Body of pancreas (tissue), 4 donors: Measurements from ENCODE around the gene ABCG2. TPM values are rescaled to one million over a fixed set of nuclear protein-coding genes. Genes with fewer than 3 reads are reported as not detected.

Experiments used
- ATAC-seq: fragments of 150-250 bp; one replicate; pipeline ENCODE4 v1.9.1; 2016
- DNase-seq, 4 donors: peaks; one replicate each; pipeline ENCODE4 v3.0.0-alpha.2; 2019
- H3K27ac ChIP-seq, 4 donors: fragments of 200-600 bp; sonication (generic); 1 replicate in 3 of 4; 2 replicates in 1 of 4; pipeline versions ENCODE4 v1.5.1 to v1.6.1; 2016 to 2019; ENCODE audit warnings: mild to moderate bottlenecking in 1 of 4, mixed read lengths in 1 of 4, moderate library complexity in 1 of 4
- H3K27me3 ChIP-seq, 2 donors: fragments of 200-600 bp; sonication (generic); one replicate each; pipeline ENCODE4 v1.6.0; 2016; ENCODE audit warnings: mild to moderate bottlenecking in 1 of 2
- H3K36me3 ChIP-seq, 2 donors: fragments of 200-600 bp; sonication (generic); replicated peaks in 1 of 2; 2 replicates each; pipeline ENCODE4 v1.5.1; 2016; ENCODE audit warnings: low read depth in 2 of 2; ENCODE audit not compliant: insufficient read depth in 1 of 2
- H3K4me1 ChIP-seq: fragments of 200-600 bp; sonication (generic); one replicate; pipeline ENCODE4 v1.6.0; 2016
- H3K4me3 ChIP-seq, 2 donors: fragments of 200-600 bp; sonication (generic); 1 replicate in 1 of 2; 2 replicates in 1 of 2; pipeline ENCODE4 v1.5.1; 2016 to 2019
- H3K9me3 ChIP-seq, 3 donors: fragments of 200-600 bp; sonication (generic); 1 replicate in 2 of 3; 2 replicates in 1 of 3; pipeline ENCODE4 v1.5.1; 2016
- CTCF ChIP-seq, 7 experiments: fragments of 450-650 bp in 4 of 7; fragments of 200-600 bp in 3 of 7; sonication (generic) in 3 of 7; IDR thresholded peaks; one replicate each; pipeline ENCODE4 v1.5.1; 2016 to 2019; ENCODE audit warnings: antibody characterized with exemption in 7 of 7
- POLR2A ChIP-seq, 3 donors: fragments of 450-650 bp; IDR thresholded peaks; one replicate each; pipeline ENCODE4 v1.6.1; 2016; ENCODE audit warnings: antibody characterized with exemption in 3 of 3, mild to moderate bottlenecking in 2 of 3
- WGBS, 2 donors: methylation state at CpG; one replicate each; pipeline ENCODE4 v1.1.5; 2017; 5-methylcytosine and 5-hydroxymethylcytosine counted together
- intact Hi-C: fragments of 100-400 bp; cut with DNase I; formaldehyde crosslinking; loops from one replicate; pipeline ENCODE4 v1.15.1; 2023
- total RNA-seq, 2 donors: library from RNA; depleted of rRNA; stranded (reverse); fragments of >200 nt; gene quantifications; one replicate each; pipeline ENCODE4 v1.1.0, GENCODE V29; 2016

Gene ABCG2
- total RNA-seq, 2 donors from 2014 or later, result 0.66 to 2.1 TPM

GRCh38 chr4:88202443-88202842, 44.0 kb upstream of the ABCG2 start:
- no peak for TF ChIP-seq POLR2A (IDR thresholded peaks at IDR 0.05)
- TF ChIP-seq CTCF (IDR thresholded peaks at IDR 0.05), result no peak
- Histone ChIP-seq H3K4me3 (no peak overlapping the region), H3K4me1 (no peaks in the 10 kb centered on the region), H3K36me3 (no peaks in the 10 kb centered on the region), H3K9me3 (no peaks in the 10 kb centered on the region), H3K27ac (no peak overlapping the region), H3K27me3 (no peaks in the 10 kb centered on the region)
- WGBS, 2 donors, result 66 to 69% methylated on average over 6 of the region's 6 CpGs
- DNase-seq (no peak), ATAC-seq (no peak)
- intact Hi-C loops, result loop anchor here (10.0 kb wide), 1 partner anchor 518 kb away; no protein-coding TSS in a partner anchor

GRCh38 chr4:88200186-88200585, 41.7 kb upstream of the ABCG2 start:
- H3K4me3 ChIP-seq, result no peak overlapping the region
- no peak overlapping the region for H3K27ac ChIP-seq
- DNase-seq, result no peak
- H3K36me3 ChIP-seq, result no peaks in the 10 kb centered on the region
- intact Hi-C loops, result loop anchor here (10.0 kb wide), 1 partner anchor 515 kb away; no protein-coding TSS in a partner anchor
- no peaks in the 10 kb centered on the region for H3K4me1 ChIP-seq
- WGBS, 2 donors, result 95 to 100% methylated on average over 1 of the region's 1 CpG
- no peaks in the 10 kb centered on the region for H3K9me3 ChIP-seq
- no peak for ATAC-seq
- TF ChIP-seq POLR2A (IDR thresholded peaks at IDR 0.05) (no peak), CTCF (IDR thresholded peaks at IDR 0.05) (no peak)
- no peaks in the 10 kb centered on the region for H3K27me3 ChIP-seq

GRCh38 chr4:88196523-88197185, 38.2 kb upstream of the ABCG2 start:
- no peak for DNase-seq
- no peak overlapping the region for H3K27ac ChIP-seq
- intact Hi-C loops, result no loop called here

GRCh38 chr4:88196013-88196365, 37.5 kb upstream of the ABCG2 start:
- H3K9me3 ChIP-seq, result no peaks in the 10 kb centered on the region
- 62 to 82% methylated on average over 4 of the region's 4 CpGs for WGBS, 2 donors
- H3K4me3 ChIP-seq, result no peak overlapping the region
- TF ChIP-seq POLR2A (IDR thresholded peaks at IDR 0.05) (no peak), CTCF (IDR thresholded peaks at IDR 0.05) (no peak)
- intact Hi-C loops, result no loop called here
- H3K4me1 ChIP-seq, result no peaks in the 10 kb centered on the region
- DNase-seq (no peak), ATAC-seq (no peak)
- no peak overlapping the region for H3K27ac ChIP-seq
- H3K36me3 ChIP-seq, result no peaks in the 10 kb centered on the region
- H3K27me3 ChIP-seq, result no peaks in the 10 kb centered on the region

More at GRCh38 chr4:88196523-88197185, 38.2 kb upstream of the ABCG2 start:
- Histone ChIP-seq H3K4me3 (no peak overlapping the region), H3K9me3 (no peaks in the 10 kb centered on the region), H3K4me1 (no peaks in the 10 kb centered on the region), H3K27me3 (no peaks in the 10 kb centered on the region), H3K36me3 (no peaks in the 10 kb centered on the region)
- 87 to 89% methylated on average over 4 of the region's 4 CpGs for WGBS, 2 donors
- no peak for ATAC-seq
- TF ChIP-seq CTCF (IDR thresholded peaks at IDR 0.05) (no peak), POLR2A (IDR thresholded peaks at IDR 0.05) (no peak)
